Neural cell (in vitro differentiated cells): ENCODE results near the gene SFMBT2. TPM values are rescaled to one million over a fixed set of nuclear protein-coding genes. Genes with fewer than 3 reads are reported as not detected.

Experiments
- polyA plus RNA-seq: library from polyadenylated mRNA; depleted of rRNA; stranded (reverse); fragments of >200 nt; gene quantifications from 2 replicates; pipeline ENCODE4 v1.2.3, GENCODE V29; 2014
- small RNA-seq, 3 experiments: library from RNA; depleted of rRNA; stranded (forward); fragments of <200 nt; gene quantifications; one replicate each; pipeline ENCODE3, GENCODE V24; 2012

The SFMBT2 gene
- polyA plus RNA-seq, 1 donor from 2014 or later = 1.3 TPM

Small RNAs within 50 kb of the gene (small RNA-seq; reads per million reads assigned to genes)
- gene AL590095.2 (0 reads per million in 3 experiments), gene COX6CP17 (0 reads per million in 3 experiments)
